NCI-H2227 treated with DMSO at 0.1 percent for 48 hours (cell line): Measurements from ENCODE around the gene RXRG.
A peak's percentile ranks its signal among the peaks of the same experiment; 100 is the strongest.

Experiments used
- DNase-seq: peaks from one replicate; lab custom pipeline; 2025; lab: John Stamatoyannopoulos, UW

Gene RXRG

DNA sequence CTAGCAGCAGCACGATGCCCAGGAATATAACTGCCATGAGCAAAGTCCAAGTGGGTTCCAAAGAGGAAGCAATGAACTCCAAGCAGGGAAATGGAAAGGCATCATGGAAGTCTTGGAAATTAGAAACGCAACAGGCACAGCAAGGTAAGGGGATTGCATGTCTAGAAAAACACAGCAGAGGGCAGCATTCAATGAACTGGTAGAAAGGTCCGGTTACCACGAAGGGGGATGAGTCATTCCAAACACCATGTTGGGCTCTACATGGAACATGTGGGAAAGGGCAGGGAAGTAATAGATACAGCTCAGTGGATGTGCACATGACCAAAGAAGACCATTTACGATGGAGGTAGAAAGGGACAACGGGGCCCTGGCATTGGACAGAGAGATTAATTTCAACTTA, 36.4 kb downstream of the RXRG start:
- DNase-seq = peak; percentile 66

DNA sequence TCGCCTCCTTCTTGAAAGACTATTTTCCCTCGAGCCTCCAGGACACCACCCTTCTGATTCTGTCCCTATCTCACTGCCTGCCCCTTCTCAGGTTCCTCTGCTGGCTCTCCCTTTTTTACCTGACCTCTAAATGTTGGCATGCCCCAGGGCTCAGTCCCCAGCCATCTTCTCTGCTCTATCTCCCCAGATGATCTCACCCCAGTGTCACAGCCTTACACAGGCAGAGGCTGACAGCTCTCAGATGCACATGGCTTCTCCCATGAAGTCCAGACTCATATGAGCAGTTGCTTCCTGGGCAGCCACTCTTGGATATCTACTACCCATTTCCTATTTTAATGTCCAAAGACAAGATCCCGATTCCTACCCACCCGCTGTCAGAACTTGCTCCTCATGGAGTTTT, 37.5 kb downstream of the RXRG start:
- DNase-seq = no peak

DNA sequence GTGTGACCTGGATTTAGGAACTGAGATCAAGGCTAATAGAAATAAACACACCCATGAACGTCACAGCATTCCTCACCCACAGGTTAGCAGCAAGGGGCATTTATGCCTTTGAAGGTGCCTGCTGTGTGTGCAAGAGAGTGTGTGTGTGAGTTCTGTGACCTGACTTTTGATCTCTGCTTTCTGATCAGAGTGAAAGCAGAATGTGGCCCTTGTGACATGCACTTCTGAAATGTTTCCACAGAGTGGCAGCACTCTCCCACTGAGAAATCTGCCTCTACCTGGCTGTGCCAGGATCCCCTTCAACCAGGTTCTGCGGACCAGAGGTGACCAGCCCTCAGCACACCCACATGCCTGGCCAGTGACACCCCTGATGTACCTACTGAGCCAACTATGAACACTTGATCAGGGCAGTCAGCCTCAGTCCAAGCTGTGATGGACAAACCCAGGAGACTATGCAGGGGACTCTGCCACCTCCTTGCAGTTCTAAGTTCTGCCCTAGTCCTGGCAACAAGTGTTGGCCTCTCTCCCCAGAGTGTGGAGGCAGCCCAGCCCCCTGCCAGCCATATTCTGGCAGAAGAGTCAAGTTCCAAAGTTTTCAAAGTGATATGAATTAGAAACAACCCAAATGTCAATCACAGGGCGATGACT, 41.0 kb downstream of the RXRG start:
- DNase-seq = peak; percentile 30

DNA sequence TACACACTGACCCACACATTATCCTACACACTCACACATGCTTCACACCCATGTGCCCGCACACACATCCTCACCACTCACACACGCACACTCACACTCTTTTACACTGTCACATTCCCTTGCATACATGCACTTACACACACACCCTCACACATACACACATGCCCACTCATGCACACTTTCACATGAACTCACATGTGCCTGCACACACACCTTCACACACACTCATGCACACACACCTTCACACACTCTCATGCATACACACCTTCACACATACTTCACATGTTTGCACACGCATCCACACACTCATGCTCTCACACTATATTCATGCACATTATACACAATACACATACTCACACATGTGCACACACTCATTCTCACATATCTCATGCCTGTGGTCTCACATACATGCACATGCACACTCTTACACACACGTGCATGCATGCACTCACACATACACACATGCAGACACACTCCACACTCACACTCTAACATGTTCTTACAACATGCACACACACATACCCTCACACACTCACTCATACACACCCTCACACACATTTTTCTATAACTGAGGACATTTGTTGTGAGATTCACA, 42.3 kb downstream of the RXRG start:
- no peak for DNase-seq

DNA sequence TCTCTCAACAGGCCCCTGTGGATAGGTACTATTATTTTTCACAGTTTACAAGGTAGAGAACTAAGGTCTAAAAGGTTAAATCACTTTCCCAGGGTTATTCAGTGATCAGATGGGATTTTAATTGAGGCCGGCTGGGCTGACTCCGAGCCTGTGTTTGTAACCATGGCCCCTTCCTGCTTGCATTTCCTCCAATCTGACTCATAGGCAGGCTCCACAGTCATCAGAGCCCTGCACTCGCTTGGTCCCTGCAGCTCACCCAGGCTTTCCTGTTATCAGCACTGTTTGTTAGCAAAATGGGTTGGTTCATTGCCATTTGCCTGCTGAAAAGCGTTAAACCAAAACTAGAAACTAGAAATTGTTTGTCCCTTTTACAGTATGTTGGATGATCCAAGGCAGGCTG, 47.0 kb downstream of the RXRG start:
- DNase-seq = no peak

DNA sequence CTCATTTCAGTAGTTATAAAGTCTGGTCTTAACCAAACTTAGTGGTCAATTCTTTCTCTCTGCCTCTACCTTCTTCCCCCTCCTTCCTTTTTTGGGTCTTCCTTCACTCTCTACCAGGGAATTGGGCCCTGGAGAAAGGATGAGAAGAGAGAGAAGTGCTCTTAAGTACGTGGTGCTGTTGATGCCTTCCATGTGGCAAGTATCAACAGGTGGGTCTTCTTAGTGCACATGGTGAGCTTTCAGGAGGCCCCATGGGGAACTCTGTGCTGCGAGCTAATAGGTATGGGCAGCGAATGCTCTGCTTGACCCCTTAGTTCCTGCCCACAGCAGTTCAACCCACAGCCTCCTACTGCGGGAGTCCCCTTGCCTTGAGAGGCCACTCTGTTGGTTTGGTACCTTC, 49.0 kb downstream of the RXRG start:
- no peak for DNase-seq

DNA sequence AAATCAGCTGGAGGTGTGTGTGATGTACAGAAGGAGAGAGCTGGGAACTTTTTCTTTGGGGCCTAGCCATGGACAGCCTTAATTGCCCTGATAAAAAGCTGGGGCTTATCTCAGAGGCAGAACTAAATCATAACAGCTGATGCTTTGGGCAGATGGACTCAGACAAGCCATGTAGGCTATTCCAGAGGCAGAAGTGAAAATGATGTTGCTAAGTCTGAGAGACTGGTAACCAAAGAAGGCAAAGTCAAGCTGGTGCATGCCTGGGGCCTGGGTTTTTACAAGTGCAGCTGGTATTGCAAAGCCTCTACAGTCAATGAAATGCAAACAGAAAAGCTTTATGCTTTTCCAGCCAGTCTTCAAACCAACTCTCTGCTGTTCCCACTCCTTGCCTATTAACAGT, 49.4 kb downstream of the RXRG start:
- no peak for DNase-seq

DNA sequence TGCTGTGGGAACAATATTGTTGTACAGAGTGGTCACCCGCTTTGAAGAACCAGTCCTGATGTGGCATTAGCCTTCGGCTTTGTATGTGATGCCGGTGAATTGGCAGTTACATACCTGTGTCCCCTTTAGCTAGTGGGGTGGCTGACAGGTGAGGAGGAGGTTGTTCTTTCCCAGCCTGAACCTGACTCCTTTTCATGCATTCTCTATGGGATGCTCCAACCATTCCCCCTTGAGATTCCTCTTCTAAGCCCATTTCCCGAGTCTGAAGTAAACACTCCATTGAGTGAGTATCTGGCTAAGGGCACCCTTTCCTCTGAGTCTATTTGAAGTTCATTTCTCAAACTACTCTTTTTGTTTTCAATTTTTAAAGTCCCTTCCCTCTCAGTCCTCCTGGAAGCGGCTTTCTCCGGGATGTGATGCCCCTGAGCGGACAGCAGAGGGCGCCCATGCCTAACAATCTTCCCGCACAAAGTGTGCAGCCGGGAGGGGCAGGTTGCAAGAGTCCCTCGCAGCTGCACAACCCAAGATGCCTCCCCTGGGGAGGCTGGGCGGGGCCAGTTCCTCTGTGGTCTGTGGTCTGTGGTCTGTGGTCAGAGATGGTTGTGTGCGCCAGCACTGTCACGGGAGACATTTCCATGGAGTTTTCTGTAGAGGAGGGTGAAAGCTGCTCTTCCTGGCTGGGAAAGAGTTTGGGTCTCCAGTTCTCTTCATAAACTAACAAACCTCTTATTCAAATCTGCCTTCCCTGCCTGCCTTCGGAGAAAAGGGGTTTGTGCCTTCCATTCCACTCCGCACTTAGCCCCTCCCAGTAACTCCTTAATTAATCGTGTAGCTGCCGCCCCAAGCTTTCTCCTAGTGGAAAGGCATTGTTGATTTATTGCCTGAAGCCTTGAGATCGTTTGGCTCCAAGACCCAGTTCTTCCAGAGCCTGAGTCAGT, 52.0 kb downstream of the RXRG start:
- peak; percentile 87 for DNase-seq

DNA sequence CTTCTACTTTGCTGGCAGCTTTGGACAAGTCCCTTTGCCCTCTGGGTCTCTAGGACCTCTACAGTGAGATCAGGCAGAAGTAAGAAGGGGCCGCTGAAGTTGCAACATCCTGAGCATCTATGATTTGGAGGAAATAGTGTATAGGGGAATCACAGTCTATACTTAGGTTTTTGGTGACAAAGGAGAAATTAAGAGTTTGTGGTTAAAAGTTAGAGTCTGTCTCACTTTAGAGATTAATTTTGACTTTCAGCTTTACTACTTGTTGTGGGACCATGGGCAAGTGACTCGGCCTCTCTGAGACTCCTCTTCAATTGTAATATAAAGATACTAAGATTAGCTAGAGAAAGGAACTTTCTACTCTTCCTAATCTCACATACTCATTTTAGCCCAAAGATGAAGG, 55.3 kb downstream of the RXRG start:
- no peak for DNase-seq

DNA sequence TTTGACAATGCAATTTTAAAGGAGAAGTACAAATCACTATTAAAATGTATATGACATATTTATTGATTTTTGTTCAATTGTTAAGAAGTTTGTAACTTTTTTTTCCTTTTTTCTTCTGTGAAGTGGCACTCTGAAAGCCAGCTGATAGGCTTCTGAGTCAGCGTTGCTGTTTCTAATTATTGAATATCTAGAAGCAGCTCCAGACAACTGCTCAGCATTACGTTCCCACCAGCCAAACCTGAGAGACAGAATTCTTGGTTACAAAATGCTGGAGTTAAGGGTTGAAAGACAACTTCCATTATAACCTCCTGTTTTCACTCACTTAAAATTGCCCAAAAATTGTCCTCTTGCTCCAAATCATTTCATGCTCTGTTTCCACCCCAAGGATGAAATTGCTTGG, 57.0 kb downstream of the RXRG start:
- DNase-seq = no peak

DNA sequence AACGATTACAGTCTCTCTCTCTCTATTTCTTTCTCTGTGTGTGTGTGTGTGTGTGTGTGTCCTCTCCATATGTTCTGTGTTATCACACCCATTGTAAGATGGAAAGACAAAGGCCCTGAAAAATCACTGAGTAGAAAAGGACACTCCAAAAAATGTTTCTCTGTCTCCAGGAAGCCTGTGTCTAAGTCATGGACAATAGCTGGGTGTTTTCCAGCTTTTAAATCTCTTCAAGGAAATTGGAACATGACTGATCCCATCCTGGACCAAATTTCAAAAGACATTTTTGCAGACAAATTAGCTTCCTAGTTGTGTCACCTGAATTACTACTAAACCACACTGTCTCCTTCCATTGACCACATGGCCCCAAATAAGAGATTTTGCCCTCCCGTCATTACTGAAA, 57.4 kb downstream of the RXRG start:
- no peak for DNase-seq

DNA sequence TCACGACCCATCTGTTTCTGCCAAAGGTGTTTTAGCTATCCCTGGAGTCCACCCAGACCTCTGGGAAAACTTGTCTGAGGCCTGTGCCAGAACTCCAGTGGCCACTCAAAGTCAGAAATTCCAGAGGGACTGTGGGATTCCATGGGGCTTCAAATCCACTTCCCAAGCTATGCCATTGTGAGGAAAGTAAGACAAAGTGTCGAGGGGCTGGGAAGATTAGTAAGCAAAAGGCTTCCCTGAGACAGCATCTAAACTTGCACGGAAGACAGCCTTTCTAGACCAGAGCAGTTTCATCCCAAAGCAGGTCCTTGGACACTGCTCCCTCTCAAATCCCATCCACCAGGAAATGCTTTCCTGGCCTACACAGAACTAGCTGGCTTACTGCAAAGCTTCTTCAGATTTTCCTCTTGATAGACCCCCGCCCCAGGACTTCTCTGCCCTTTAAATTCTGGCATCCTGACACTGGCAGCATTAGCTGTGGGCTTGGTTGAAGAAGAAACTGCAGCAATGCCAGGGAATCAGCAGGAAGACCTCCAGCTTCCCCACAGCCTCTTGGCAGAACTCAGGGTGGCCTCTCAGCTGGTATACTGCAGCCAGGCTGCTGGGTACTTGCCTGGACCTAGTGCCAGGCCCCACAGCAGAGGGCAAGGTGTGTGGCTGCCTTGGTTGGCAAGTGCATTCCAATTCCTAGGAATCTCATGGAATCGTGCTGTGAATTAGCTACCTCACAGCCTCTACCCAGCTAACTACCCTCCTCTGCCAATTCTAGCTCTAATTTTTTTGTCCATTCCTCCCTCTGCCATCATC, 61.1 kb downstream of the RXRG start:
- DNase-seq = no peak

DNA sequence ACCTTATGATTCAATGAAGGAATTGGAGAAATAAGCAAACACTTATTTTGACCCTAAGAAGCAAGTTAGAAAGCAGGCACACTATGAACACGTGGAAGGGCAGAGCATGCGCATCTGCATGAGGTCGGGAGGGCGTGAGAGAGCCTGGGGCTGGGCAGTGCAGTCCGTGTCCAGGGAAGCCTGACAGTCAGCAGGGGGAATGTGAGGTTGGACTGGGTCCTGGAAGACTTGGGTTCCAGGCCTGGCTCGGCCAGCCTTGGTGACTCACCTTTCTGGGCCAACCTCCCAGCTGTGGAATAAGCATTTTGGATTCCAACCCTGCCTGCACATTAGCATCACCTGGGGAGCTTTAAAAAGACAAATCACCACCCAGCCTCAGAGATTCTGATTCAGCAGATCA, 61.9 kb downstream of the RXRG start:
- no peak for DNase-seq

DNA sequence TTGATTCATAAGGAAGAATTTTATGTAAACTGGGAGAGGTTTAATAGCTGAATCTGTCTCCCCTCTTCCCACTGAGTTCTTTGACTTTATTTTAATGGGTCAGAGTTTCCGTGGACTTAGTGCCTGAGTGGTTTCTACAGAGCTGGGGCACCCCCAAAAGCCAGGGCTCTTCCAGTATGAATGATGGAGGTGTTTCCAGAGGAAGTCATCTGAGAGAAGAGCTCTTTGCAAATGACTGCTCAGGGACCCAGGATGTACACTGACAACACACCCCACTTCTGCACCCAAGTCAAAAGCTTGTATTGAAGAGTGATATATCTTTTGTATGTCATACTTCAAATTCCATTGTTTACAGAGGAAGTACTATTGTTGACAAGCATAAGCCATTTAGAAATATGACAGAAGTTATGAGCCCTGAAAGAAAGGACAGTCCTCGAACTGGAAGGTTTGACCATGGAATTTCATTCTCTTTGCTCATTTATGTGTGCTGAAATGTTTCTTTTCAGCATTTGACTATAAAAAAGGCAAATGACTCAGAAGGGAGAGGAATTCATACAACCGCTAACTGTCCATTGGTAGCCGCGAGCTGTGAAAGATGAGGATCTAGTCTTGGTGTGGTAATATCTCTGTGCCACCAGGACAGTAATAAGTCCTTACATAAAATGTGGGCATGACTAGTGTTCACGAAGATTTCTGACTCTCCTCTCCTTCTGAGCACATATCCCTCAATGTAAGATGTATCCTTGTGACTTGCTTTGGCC, 63.0 kb downstream of the RXRG start:
- no peak for DNase-seq

DNA sequence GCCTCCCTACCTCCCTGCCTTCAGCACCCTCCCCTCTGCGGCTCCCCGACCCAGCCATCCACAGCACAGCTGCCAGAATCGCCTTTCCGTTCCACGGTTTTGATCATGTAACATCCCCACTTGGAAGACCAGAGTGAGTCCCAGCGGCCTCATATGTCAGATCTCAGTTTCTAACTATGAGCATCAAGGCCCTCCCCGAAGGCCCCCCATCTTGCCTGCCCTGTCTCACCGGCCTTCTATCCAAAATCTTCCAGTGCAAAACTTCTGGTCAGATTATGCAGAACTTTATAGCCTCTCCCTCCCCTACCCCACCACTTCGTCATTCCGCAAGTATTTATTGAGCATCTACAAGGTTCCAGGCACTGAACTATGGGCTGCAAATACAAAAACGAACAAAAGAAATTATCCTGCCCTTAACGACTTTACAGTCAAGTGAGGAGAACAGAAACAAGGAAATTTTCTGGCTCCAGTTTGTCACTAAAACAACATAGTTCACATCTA, 68.1 kb downstream of the RXRG start:
- DNase-seq = no peak

DNA sequence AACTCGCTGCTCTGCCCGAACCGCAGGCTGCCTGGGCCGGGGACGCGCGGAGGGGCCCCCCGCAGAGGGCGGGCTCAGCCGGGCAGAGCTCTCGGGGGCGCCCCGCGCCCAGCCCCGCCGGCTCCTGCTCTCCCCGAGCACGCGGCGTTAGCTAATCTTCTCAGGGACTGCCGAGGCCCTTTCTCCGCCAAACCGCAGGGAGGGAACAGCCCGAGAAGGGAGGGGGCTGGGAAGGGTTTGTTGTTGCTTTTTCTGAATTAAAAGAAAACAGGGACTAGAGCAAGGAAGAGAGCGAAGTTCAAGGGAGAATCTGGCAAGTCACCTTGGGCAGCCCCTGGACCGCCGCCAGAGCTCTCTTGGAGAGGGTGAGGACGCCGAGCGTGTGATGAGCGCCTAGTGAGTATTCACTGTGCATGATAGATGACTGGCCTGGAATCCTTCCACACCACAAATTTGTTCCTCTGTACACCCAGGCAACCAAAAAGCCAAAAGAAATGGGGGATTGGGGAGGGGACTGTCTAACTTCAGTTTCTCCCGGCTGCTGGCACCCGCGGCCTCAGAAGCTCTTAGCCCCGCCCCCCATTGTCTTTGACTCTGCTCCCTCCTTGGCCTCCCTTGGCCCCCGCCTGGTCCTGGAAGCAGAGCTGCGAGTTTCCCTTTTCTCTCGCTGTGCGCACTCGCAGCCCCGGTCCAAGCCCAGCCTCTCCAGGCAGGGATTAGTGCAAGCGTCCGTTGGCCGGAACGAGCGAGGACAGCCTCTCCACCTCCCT, 68.7 kb downstream of the RXRG start:
- peak; percentile 75 for DNase-seq

DNA sequence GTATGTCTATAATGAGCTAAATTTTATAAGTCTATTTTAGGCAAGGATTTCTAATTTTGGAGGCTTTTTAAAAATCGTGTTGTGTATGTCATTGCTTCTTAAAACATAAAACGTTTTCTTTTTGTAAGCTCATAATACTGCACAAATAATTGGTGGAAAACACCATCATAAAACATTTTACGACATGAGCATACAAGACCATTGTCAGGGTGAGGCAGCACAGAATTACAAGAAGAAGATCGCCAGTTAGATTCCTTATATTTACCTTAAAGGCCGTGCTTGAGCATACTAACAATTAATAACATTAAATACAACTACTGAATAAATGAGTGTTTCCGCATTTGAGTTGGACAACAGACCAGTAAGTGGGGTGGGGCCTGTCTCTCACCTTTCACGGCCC, 69.3 kb downstream of the RXRG start:
- no peak for DNase-seq

DNA sequence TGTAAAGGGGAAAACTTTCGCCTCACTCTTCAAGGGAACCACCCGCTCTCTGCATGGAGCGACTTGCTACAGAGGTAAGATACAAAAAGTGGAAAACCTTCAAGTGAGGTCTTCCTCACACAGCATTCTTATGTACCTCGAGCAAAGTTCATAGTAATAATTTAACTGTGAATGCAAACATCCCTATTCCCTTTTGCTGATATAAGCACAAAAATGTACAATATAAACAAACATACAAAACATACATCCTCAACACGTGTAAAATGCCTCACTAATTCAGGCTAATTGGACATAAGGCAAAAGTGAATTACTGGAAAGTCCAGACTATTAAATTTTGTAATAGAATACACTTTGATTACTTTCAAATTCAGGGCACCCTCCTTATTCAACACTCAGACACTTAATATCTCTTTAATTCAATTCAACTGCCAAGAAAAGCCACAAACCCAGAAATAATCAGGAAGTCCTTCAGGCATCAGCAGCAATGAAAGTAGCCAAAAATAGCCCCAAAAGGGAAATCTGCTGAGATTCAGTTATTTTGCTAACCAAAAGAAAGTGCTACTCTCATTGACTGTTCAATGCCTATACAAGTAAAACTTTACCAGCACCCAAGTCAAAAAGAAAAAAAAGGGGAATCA, 73.2 kb downstream of the RXRG start:
- DNase-seq = no peak

DNA sequence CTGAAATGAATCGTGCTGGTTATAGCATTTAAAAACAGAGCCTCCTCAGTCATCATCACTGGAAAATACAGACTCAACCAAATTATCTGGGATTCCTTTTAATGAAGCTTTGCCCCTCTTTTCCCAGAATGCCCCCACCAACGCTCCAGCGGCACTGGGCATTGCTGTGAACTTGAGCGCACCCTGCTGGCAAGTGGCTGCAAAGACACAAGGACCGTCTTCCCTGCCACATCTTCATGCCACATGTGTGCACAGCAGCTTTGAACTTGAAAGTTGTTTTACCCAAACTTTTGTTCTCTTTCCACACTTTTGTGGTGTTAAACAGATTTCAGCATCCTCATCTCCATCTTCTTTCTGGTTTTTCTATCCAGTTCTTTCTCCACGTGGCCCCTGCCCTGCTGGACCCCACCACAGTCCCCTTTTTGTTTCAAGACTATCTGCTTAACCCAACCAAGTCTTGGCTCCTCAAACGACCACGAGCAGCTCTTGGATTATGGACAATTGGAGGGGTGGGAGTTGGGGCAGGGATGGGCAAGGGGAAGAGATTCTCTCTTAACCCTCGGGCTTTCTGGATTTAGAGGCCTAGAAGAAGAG, 75.6 kb downstream of the RXRG start:
- peak; percentile 44 for DNase-seq
